LNCaP clone FGC (cell line): ENCODE results near the gene FHIT.

Source experiments
- DNase-seq: peaks from one replicate; pipeline ENCODE4 v3.0.0-alpha.2; 2011; ENCODE audit warnings: low read depth
- H3K4me3 ChIP-seq: 2 replicates; pipeline ENCODE4 v1.5.1; 2011; ENCODE audit warnings: mild to moderate bottlenecking, low read depth, low read length, control low read depth
- CTCF ChIP-seq: IDR thresholded peaks from 2 replicates; pipeline ENCODE4 v1.5.1; 2012; ENCODE audit warnings: mild to moderate bottlenecking; ENCODE audit not compliant: control insufficient read depth, insufficient read depth; ENCODE audit errors: extremely low read depth

Gene FHIT

GRCh38 chr3:59879031-59879581 is 1372.1 kb downstream of the FHIT start:
- TF ChIP-seq CTCF, result no peak
- DNase-seq, result no peak
- H3K4me3 ChIP-seq, result no peak overlapping the region

- no peak for TF ChIP-seq CTCF
- no peak for DNase-seq
- no peak overlapping the region for H3K4me3 ChIP-seq
Measured at GRCh38 chr3:59878038-59878427, 1373.2 kb downstream of the FHIT start.

GRCh38 chr3:59877263-59878037 is 1373.8 kb downstream of the FHIT start:
- no peak for TF ChIP-seq CTCF
- DNase-seq, result no peak
- no peak overlapping the region for H3K4me3 ChIP-seq

GRCh38 chr3:59876533-59877062 is 1374.7 kb downstream of the FHIT start:
- DNase-seq, result no peak
- no peak overlapping the region for H3K4me3 ChIP-seq
- TF ChIP-seq CTCF, result no peak

GRCh38 chr3:59873576-59874230 is 1377.5 kb downstream of the FHIT start:
- no peak overlapping the region for H3K4me3 ChIP-seq
- TF ChIP-seq CTCF, result no peak
- DNase-seq, result no peak

- DNase-seq, result no peak
- H3K4me3 ChIP-seq, result no peak overlapping the region
- no peak for TF ChIP-seq CTCF
Measured at GRCh38 chr3:59872128-59872527, 1379.1 kb downstream of the FHIT start.
